ENCODE results near the gene WASF3. TPM values are rescaled to one million over a fixed set of nuclear protein-coding genes. Genes with fewer than 3 reads are reported as not detected.

WASF3 gene
- total RNA-seq, 1 donor from 2014 or later = 187 TPM

DNA sequence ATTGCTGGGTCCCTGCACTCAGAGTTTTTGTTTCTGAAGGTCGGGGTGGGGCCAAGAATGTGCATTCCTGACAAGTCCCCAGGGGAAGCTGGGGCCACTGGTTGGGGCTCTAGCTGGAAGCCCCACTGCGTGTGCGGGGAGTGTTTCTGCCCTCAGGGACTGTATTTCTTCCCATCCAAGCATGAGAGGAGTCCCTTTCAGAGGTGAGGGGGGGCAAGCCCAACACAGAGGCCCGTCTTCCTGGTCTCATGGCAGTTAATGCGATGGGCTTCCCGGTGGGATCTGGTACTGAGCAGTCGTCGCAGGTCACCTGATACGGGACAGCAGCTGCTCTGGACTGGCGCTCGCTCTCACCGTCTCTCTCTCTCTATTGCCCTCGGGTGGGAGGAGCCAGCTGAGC lies 152.7 kb downstream of the WASF3 start:
- no peaks in the 10 kb centered on the region for H3K4me1 Mint-ChIP-seq (ENCODE audit: low read depth)
- TF ChIP-seq, protein P1, sequence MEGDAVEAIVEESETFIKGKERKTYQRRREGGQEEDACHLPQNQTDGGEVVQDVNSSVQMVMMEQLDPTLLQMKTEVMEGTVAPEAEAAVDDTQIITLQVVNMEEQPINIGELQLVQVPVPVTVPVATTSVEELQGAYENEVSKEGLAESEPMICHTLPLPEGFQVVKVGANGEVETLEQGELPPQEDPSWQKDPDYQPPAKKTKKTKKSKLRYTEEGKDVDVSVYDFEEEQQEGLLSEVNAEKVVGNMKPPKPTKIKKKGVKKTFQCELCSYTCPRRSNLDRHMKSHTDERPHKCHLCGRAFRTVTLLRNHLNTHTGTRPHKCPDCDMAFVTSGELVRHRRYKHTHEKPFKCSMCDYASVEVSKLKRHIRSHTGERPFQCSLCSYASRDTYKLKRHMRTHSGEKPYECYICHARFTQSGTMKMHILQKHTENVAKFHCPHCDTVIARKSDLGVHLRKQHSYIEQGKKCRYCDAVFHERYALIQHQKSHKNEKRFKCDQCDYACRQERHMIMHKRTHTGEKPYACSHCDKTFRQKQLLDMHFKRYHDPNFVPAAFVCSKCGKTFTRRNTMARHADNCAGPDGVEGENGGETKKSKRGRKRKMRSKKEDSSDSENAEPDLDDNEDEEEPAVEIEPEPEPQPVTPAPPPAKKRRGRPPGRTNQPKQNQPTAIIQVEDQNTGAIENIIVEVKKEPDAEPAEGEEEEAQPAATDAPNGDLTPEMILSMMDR (IDR thresholded peaks at IDR 0.05; ENCODE audit: unreplicated experiment) = no peak
- H3K27ac Mint-ChIP-seq = no peak overlapping the region
- H3K36me3 Mint-ChIP-seq (ENCODE audit: insufficient read depth) = peaks cover 2% of the 10 kb centered on the region
- H3K27me3 Mint-ChIP-seq = peaks cover 7% of the 10 kb centered on the region
- DNase-seq (ENCODE audit: low spot score, unreplicated experiment) = no peak
- peaks cover 6% of the 10 kb centered on the region for H3K9me3 Mint-ChIP-seq (ENCODE audit: low read depth)
- H3K4me3 Mint-ChIP-seq (ENCODE audit: low read depth) = no peak overlapping the region

DNA sequence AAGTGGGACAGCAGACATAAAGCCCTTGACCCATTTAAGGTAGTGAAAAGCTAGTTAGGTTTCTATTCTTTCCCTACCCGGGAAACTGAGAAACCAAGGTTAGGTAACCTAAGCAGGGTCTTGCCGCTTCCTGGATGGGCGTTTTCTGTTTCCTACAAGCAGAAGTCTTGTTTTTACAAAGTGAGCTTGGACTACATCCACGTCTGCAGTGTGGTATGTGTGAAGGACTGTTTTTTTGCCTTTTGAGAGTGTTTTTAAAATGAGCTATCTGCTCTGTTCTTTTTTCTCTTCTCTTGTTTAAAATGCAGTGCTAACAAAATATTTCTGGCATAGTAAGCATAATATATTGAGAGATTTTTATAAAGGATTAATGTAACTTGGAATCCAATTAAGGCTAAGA lies 153.7 kb downstream of the WASF3 start:
- no peak overlapping the region for H3K4me3 Mint-ChIP-seq (ENCODE audit: low read depth)
- peaks cover 7% of the 10 kb centered on the region for H3K27me3 Mint-ChIP-seq
- no peak overlapping the region for H3K27ac Mint-ChIP-seq
- DNase-seq (ENCODE audit: low spot score, unreplicated experiment) = no peak
- TF ChIP-seq, protein P1 (IDR thresholded peaks at IDR 0.05; ENCODE audit: unreplicated experiment) = no peak
- H3K4me1 Mint-ChIP-seq (ENCODE audit: low read depth) = no peaks in the 10 kb centered on the region
- peaks cover 2% of the 10 kb centered on the region for H3K36me3 Mint-ChIP-seq (ENCODE audit: insufficient read depth)
- H3K9me3 Mint-ChIP-seq (ENCODE audit: low read depth) = peaks cover 6% of the 10 kb centered on the region

DNA sequence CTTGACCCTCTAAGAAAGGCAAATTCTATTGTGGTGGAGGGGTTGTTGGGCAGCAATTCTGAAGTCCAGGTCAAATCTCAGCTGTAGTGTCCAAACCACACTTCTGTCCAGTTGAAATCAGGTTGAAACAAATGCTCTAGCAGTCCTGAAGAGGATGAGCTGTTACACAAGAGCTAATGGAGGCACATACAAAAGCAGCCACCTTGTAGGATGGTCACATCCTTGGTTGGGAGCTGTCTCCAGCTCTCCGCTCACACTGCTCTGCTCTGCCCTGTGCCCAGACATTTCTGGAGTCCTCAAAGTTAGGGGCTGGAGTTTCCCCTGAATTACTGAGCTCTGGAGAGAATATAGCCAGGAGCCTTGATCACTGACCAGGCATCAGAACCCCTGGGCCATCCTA lies 155.9 kb downstream of the WASF3 start:
- Mint-ChIP-seq H3K4me1 (ENCODE audit: low read depth) (no peaks in the 10 kb centered on the region), H3K27me3 (peaks cover 7% of the 10 kb centered on the region), H3K9me3 (ENCODE audit: low read depth) (peaks cover 6% of the 10 kb centered on the region), H3K4me3 (ENCODE audit: low read depth) (no peak overlapping the region), H3K27ac (no peak overlapping the region), H3K36me3 (ENCODE audit: insufficient read depth) (peaks cover 2% of the 10 kb centered on the region)
- no peak for DNase-seq (ENCODE audit: low spot score, unreplicated experiment)
- TF ChIP-seq, protein P1 (IDR thresholded peaks at IDR 0.05; ENCODE audit: unreplicated experiment) = no peak

DNA sequence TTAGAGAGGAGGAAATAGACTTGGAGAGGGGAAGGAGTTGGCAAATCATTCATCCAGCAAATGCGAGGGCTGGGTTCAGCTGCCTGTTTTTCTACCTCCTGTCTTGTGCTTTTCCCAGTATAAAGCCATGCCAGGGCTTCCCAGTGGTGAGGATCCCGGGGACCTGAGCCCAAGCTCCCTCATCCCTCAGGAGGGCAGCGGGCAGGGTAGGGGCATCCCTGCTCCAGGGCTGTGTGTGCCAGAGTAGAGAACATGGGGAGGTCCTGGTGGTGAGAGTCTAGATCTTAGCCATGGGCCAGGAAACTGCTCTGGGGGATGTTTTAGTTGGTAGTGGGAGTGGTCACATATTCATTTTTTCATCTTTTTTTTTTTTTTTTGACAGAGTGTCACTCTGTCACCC lies 159.5 kb downstream of the WASF3 start:
- Mint-ChIP-seq H3K4me1 (ENCODE audit: low read depth) (no peaks in the 10 kb centered on the region), H3K36me3 (ENCODE audit: insufficient read depth) (peaks cover 2% of the 10 kb centered on the region), H3K27ac (no peak overlapping the region), H3K27me3 (no peaks in the 10 kb centered on the region), H3K4me3 (ENCODE audit: low read depth) (no peak overlapping the region), H3K9me3 (ENCODE audit: low read depth) (peaks cover 6% of the 10 kb centered on the region)
- TF ChIP-seq, protein P1 (IDR thresholded peaks at IDR 0.05; ENCODE audit: unreplicated experiment) = no peak
- DNase-seq (ENCODE audit: low spot score, unreplicated experiment) = no peak

DNA sequence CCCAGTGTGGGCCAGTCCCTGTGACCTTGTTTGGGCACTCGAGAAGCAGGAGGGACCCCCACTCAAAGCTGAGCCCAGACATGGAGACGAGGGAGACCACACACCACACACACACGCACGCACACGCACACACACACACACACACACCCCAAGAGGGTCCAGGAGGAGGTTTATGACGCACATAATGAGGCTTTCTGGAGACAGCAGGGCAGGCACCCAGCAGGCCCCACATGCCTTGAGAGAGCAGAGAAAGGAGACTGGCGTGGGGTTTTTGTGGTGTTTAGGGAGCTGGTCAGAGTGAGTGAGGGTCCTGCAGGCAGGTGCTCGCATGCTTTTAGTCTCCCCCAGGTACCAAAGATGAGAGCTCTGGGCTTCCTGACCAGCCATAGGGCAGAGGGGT lies 160.7 kb downstream of the WASF3 start:
- Mint-ChIP-seq H3K27ac (no peak overlapping the region), H3K36me3 (ENCODE audit: insufficient read depth) (no peaks in the 10 kb centered on the region), H3K4me3 (ENCODE audit: low read depth) (no peak overlapping the region), H3K9me3 (ENCODE audit: low read depth) (peaks cover 3% of the 10 kb centered on the region), H3K4me1 (ENCODE audit: low read depth) (no peaks in the 10 kb centered on the region), H3K27me3 (no peaks in the 10 kb centered on the region)
- DNase-seq (ENCODE audit: low spot score, unreplicated experiment) = no peak
- TF ChIP-seq, protein P1 (IDR thresholded peaks at IDR 0.05; ENCODE audit: unreplicated experiment) = no peak
